ENCODE results near the gene MAPK1.
"Not testable (repeated sequence)": the region's sequence is repeated elsewhere in the genome, so short reads cannot be mapped to it uniquely, and the experiment has no call there.

The MAPK1 gene

DNA sequence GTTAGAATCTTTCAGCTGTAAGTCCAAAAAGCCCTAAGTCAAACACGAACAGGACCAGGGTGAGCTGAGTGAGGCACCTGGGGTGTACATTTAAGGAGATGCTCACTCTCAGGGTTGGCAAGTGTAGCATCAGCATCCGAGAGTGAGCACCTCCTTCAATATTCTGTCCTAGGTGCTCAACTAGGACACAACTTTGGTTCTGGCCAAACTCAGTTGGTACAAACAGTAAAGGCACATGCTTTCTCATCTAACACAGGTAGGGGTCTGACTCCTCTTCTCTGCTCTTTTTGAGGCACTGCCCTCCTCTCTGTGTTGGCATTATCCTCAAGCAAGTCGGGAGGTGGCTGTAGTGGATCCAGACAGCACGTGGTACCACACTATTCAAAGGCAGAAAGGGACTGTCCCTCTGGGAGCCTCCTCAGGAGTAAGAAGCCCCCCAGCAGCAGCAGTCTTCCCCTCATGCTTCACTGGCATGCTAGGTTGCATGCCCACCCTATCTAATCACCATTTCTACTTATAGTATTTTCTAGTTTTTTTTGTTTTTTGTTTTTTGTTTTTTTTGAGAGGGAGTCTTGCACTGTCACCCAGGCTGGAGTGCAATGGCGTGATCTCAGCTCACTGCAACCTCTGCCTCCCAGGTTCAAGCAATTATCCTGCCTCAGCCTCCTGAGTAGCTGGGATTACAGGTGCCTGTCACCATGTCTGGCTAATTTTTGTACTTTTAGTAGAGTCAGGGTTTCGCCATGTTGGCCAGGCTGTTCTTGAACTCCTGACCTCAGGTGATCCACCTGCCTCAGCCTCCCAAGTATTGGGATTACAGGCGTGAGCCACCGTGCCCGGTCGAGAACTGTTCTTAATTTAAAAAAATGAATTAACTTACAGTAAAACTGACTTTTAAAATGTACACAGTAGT is 14.7 kb upstream of the MAPK1 start:
- DNase-seq = no peak

DNA sequence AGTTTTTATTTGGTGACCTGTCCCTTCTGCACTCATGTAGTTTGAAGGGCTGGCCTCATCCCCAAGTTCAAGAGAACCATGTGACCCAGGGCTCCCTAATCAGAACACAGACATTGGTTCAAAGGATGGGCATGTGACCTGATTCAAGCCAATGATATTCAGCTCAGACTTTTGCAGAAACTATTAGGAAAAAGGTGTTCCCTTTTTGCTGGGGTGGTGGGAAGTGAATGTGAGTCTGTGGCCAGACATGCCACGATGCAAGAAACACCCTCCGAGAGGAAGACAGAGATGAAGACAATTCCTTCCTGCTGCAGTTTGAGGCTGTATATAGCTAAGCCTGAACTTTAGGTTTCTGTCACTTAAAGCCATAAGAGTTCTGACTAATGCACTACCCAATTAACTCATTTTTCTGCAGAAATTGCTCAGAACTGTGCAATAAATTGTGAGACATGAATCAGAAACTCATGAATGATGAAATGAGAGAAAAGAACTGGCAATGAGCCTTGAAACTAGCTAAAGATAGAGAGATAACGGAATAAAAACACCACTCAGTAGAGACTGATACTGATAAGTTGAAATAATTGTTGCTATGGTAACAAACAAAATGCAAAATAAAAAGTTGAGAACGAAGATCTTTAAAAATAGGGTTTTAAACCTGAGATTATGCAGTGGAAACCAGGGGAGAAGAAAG is 9.2 kb upstream of the MAPK1 start:
- no peak for DNase-seq

DNA sequence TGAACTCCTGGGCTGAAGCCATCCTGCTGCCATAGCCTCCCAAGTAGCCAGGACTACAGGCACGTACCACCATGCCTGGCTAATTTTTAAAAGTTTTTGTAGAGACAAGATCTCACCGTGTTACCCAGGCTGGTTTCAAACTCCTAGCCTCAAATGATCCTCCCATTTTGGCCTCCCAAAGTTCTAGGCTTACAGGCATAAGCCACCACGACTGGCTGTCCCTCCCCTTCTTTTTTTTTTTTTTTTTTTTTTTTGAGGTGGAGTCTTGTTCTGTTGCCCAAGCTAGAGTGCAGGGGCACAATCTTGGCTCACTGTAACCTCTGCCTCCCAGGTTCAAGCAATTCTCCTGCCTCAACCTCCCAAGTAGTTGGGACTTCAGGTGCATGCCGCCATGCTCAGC is 7.5 kb upstream of the MAPK1 start:
- DNase-seq = not testable (repeated sequence)

DNA sequence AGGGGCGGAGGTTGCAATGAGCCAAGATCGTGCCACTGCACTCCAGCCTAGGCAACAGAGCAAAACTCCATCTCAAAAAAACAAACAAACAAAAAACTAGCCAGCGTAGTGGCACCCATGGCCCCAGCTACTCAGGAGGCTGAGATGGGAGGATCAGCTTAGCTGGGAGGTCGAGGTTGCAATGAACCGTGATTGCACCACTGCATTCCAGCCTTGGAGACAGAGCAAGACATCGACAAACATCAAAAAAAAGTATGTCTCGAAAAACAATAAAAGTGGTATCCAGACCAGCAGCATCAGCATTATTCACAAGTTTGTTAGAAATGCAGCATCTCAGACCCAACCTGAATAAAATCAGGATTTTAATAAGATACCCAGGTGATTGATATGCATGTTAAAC is 6.2 kb upstream of the MAPK1 start:
- DNase-seq = no peak

DNA sequence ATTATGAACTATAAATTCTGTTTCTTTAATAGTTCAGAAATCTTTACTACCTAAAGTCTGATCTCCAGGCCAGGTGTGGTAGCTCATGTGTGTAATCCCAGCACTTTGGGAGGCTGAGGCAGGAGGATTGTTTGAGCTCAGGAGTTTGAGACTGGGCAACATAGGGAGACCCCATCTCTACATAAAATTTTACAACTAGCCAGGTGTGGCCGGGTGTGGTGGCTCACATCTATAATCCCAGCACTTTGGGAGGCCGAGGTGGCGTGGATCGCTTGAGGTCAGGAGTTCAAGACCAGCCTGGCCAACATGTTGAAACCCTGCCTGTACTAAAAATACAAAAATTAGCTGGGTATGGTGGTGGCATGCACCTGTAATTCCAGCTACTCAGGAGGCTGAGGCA is 5.3 kb upstream of the MAPK1 start:
- DNase-seq = not testable (repeated sequence)

DNA sequence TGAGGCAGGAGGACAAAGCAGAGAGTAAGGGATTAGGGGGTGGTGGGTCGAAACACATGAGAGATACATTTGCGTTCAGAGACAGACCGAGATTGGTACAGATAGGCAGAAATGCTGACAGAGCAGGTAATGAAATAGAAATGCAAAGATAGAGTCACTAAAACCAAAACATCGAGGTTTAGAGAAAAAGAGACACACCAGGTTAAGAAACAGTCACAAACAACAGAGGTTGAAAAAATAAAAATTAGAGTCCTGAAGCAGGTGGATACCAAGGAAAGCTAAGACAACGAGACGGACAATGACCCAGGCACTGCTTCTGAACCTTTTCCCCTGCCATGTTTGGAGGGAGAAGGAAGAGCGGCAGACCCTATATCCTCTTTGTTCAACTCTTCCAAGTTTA is 1.2 kb upstream of the MAPK1 start:
- DNase-seq = no peak

DNA sequence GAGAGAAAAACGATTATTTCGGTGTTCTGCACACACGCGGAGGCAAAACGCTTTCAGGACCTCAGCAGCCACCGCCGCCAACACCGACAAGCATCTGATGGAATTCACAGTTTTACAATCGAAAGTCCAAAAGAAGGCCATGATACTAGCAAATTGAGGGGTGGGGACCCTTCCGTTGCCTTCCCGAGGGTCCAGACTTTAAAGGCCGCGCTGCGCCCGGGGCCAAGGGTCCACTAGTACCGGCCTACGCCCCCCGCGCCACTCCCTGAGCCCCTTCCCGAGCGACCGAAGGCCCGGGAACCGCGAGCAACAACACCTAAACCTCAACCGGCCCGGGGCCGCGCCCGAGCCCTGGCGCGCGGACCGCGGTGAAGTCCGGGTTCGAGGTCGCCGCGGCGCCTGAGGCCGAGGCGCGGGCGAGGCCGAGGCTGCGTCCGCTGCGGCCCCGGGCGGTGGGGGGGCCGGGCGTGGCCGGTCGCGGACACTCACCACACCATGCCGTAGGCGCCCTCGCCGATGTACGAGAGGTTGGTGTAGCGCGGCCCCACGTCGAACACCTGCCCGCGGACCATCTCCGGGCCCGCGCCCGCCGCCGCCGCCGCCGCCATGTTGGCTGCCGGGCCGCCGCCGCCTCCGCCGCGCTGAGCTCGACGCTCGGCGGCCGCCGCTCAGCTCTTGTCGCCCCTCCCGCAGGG is 465 bp downstream of the MAPK1 start:
- peak; percentile 53 for DNase-seq

DNA sequence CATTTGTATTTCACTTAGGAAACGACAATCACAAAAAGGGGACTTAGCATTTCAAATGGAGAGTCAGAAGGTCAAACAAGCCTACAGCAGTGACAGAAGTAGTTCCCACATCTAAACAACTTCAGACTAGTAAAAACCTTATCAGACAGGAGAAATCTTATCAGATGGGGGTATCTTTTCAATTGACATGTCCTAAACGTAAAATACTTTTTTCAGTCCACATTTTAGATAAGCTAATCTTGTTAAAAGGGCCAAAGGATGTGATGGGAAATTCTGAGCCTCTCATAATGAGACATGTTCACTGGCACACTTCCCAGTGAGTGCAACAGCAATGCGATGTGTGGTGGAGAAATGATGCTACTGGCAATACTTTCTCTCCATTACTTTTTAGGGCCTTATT is 2.4 kb downstream of the MAPK1 start:
- no peak for DNase-seq

DNA sequence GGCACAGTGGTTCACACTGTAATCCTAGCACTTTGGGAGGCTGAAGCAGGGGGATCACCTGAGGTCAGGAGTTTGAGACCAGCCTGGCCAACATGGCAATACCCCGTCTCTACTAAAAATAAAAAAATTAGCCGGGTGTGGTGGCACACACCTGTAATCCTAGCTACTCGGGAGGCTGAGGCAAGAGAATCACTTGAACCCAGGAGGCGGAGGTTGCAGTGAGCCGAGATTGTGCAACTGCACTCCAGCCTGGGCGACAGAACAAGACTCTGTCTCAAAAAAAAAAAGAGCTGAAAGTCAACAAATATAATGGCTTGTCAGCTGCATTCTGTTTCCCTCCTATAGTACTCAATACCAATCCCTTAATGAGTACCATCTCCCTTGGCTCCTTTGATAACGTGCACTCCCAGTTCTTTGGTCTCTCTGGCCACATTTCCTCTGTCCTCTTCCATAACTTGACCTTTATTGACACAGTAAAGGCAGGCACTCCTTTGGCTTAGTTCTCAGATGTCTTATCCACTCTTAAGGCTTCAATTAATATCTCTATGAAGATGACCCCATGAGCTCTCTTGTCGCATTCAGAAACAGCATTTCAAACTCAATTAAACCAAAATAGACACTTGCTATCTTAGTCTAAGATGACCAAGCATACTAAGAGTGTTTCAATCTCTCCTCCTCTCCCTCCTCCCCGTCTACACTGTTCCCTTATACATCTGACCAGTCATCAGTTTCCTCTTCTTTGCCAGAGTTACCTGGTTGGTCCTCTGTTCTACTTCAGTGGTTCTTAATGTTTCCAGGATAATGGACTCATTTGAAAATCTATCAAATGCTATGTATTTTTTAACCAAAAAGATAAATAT is 4.8 kb downstream of the MAPK1 start:
- no peak for DNase-seq

DNA sequence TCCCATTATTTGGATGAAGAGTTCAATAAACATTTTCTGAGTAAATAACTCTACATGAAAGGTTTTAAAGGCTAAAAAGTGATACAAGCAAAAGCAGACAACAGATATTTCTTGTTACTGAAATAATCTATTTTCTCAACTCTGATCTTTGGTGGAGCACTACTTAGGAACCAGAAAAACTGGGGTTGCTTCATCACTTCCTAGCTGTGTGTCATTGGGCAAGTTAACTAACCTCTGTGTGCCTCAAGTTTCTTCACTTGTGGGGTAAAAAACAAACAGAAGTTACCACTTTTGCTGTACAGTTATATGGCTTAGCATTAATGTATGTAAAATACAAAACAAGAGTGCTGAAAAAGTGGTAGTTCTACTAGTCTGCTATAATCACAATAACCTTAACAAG is 5.6 kb downstream of the MAPK1 start:
- DNase-seq = no peak

DNA sequence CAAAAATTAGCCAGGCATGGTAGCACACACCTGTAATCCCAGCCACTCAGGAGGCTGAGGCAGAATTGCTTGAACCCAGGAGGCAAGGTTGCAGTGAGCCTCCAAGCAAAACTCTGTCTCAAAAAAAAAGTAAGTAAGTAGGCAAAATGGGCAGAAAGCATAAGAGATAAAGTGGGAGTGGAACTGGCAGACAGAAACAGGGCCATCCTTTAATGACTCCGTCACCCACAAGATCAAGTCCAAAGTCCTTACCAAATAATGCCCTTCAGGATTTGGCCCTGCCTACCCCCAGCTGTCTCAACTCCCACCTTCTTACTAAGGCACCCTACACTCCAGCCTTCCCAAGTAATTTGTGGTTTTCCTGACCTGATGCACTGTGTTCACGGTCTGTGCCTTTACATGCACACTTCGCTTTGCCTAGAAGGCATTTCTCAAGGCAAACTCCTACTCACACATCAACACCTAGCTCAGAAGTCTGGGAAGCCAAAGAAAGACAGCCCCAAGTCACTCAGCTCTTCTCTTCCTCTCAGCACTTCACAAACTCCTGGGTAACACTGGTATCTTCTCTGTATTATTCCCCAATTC is 6.1 kb downstream of the MAPK1 start:
- DNase-seq = no peak

DNA sequence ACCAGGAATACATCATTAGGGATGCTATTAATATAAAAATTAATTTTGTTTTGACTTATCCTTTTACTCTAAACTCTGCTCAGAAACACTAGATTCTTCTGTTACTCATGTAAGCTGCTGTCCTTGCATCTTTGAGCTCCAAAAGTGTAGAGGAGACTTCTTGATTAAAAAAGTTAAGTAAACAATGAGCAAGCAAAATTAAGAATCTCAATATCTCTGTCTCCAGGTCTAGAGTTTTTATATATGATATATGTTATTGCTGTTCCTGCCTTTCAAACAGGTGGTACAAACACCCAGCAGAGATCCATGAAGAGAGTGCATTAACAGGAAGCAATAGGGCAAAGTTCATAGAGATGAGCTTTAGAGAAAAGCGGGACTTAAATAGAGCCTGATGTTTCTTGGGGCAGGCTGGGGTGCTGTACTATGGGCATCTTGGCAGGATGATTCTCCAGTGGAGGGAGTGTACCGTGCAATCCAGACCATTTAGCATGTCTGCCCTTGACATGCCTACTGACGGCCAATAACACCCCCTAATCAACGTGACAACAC is 6.9 kb downstream of the MAPK1 start:
- no peak for DNase-seq

DNA sequence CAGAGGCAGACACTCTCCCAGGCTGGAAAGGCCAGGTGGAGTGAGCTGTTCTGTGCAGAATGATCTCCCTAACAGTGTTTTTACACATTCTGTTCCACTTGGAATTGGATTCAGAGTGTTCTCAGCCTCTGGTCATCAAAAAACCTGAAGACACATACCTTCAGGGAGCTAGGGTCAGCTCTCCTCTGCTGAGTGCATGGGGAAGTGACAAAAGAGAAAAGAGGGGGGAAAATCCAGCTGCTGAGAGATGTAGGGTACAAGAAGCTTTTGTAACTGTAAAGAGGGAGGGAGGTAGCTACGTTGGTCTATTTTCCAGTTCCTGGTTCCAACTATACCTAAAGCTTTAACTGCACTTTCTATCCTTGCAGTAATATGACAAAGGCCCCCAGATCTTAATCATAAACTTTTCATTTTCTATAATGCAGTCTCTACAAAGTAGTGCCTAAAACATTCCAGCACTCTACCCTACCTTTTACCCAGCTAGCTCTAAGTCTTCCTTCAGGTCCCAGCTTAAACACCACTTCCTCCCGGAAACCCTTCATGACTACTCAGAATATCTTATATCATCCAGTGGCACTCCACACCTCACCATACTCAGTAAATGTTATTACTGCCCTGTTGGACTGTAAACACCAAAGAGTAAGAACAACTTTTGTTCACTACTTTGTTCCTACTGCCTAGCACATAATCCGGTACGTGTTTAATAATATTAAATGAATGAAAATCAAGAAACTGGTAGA is 9.2 kb downstream of the MAPK1 start:
- peak; percentile 2 for DNase-seq

DNA sequence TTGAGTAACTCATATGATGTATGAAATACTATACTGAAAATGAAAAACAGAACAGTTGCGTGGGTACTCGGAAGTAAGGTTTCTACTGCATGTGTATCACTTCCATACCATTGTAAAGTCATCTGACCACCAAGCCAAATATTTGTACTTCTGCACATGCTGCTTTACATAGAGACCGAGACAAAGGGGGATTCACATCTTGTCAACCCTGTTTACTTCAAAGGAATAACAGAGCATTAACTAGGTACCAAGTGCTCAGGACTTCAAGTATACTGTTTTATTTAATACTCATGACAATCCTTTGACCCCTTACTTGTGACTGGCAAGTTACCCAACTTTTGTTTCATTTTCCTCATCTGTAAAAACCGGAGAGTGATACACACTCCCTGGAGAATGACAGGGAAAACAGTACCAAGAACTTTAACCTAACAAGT is 9.9 kb downstream of the MAPK1 start:
- peak; percentile 50 for DNase-seq

DNA sequence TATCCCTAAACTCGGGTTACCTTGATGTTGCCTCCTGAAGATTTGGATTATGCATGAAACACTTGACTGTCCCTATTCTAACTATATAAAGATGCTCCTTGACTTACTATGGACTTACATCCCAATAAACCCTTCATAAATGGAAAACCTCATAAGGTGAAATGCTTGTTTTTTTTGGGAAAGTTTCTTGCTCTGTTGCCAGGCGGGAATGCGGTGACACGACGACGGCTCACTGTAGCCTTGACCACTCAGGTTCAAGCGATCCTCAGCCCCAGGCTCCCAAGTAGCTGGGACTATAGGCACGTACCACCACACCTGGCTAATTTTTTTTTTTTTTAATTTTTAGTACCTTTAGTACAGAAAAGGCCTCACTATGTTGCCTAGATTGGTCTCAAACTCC is 10.6 kb downstream of the MAPK1 start:
- no peak for DNase-seq

DNA sequence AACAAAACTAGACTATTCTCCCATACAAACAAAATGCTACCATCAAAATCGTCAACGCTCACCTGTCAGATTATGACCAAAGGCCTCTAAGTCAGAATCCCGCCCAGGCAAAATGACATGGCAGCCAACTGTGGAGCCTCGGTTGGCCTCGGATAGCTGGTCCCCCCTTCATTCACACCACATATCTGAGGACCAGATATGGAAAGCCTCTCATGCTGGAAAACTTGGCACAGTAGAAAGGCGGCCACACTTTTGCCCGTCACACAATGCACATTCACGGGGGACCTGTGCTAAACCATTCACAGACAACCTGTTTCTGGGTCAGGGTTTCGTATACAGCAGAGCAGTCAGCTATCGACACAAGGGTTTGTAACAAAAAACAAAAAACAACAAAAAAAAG is 11.2 kb downstream of the MAPK1 start:
- DNase-seq = no peak

DNA sequence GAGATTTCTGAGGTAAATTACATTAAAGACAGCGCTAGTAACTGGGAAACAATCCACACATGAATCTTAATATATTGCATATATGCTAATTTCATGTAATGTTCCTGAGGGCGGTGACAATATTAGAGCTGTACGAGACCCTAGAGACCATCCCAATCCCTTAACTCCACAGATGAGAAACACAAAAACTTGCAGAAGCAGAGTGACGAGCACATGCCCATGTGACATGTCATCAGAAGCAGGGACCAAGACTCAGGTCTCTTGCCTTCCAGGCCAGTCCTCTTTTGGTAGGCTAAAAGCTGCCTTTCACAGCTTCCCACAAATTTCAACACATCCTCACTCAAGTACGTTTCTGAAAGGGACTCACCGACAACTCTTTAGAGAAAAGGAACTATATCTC is 11.8 kb downstream of the MAPK1 start:
- DNase-seq = no peak

DNA sequence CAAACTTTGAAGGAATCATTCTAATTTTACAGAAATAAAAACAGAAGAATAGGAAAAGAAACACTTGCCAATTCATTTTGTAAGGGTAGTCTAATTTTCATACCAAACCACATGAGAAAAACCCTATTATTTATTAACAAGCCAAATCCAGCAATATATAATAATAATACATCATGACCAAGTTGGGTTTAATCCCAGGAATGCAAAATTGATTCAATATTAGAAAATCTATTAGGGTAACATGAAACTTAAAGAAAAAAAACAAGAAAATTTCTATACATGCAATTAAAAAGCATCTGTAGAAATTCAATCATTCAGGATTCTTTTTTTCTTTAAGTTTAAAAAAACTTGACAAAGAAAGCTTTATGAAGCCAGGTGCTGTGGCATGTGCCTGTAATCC is 16.8 kb downstream of the MAPK1 start:
- DNase-seq = no peak

DNA sequence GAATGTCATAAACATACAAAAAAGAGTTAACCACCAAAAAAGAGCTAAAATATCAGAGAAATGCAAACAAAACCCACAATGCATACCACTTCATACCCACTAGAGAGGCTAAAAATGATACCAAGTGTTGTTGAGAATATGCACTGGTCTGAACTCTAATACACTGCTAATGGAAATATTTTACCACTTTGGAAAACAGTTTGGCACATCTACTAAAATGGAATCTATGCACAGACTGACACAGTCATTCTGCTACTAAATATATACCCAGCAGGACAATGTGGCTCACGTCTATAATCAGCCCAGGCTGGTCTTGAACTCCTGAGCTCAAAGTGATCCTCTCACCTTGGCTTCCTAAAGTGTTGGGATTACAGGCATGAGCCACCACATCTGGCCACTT is 18.0 kb downstream of the MAPK1 start:
- DNase-seq = no peak

DNA sequence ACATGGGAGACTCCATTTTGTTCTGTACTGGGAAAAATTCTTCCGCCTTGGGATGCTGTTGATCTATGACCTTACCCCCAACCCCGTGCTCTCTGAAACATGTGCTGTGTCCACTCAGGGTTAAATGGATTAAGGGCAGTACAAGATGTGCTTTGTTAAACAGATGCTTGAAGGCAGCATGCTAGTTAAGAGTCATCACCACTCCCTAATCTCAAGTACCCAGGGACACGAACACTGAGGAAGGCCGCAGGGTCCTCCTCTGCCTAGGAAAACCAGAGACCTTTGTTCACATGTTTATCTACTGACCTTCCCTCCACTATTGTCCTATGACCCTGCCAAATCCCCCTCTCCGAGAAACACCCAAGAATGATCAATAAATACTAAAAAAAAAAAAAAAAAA is 19.4 kb downstream of the MAPK1 start:
- DNase-seq = not testable (repeated sequence)

All from DMS53 (cell line).